Gastrocnemius medialis (tissue), 4 donors: Measurements from ENCODE around the gene PLA2G2D. TPM values are rescaled to one million over a fixed set of nuclear protein-coding genes. Genes with fewer than 3 reads are reported as not detected.

Experiments
- ATAC-seq, 2 donors: fragments of 150-250 bp; one replicate each; pipeline ENCODE4 v1.9.1; 2016
- DNase-seq, 2 donors: peaks; one replicate each; pipeline ENCODE4 v3.0.0-alpha.2; 2019
- H3K27ac ChIP-seq, 4 donors: fragments of 200-600 bp; sonication (generic); 1 replicate in 1 of 4; 2 replicates in 3 of 4; pipeline ENCODE4 v1.5.1; 2016 to 2018; ENCODE audit warnings: mild to moderate bottlenecking in 2 of 4, moderate library complexity in 1 of 4
- H3K27me3 ChIP-seq, 3 donors: fragments of 200-600 bp; sonication (generic) in 2 of 3; 1 replicate in 1 of 3; 2 replicates in 2 of 3; pipeline versions ENCODE4 v1.5.1 to v1.6.0; 2016 to 2019; ENCODE audit warnings: mild to moderate bottlenecking in 1 of 3, moderate library complexity in 1 of 3
- H3K36me3 ChIP-seq, 2 donors: fragments of 200-600 bp; sonication (generic) in 1 of 2; one replicate each; pipeline ENCODE4 v1.5.1; 2017 to 2018
- H3K4me1 ChIP-seq, 2 donors: fragments of 200-600 bp; sonication (generic) in 1 of 2; one replicate each; pipeline ENCODE4 v1.5.1; 2016 to 2017; ENCODE audit warnings: mild to moderate bottlenecking in 2 of 2
- H3K4me3 ChIP-seq, 4 donors: fragments of 200-600 bp; sonication (generic) in 3 of 4; 1 replicate in 1 of 4; 2 replicates in 3 of 4; pipeline ENCODE4 v1.5.1; 2016 to 2019; ENCODE audit warnings: mild to moderate bottlenecking in 2 of 4
- H3K9me3 ChIP-seq, 3 donors: fragments of 200-600 bp; sonication (generic) in 2 of 3; 1 replicate in 1 of 3; 2 replicates in 2 of 3; pipeline ENCODE4 v1.5.1; 2016 to 2019
- CTCF ChIP-seq, 5 experiments: fragments of 450-650 bp in 3 of 5; fragments of 200-600 bp in 2 of 5; sonication (generic) in 2 of 5; IDR thresholded peaks in 4 of 5; conservative IDR thresholded peaks in 1 of 5; 1 replicate in 4 of 5; 2 replicates in 1 of 5; pipeline ENCODE4 v1.5.1; 2016 to 2019; ENCODE audit warnings: antibody characterized with exemption in 5 of 5, mild to moderate bottlenecking in 3 of 5, moderate library complexity in 3 of 5
- POLR2A ChIP-seq, 2 donors: fragments of 450-650 bp; IDR thresholded peaks; one replicate each; pipeline ENCODE4 v1.6.1; 2017; ENCODE audit warnings: antibody characterized with exemption in 2 of 2, mild to moderate bottlenecking in 2 of 2, moderate library complexity in 2 of 2
- in situ Hi-C, 4 donors: fragments of 200-750 bp; cut with MboI; loops; one replicate each; pipeline versions ENCODE4 v1.15.0 to v1.8.0; 2017; ENCODE audit warnings: low sequenced_read_pairs in 4 of 4
- intact Hi-C: fragments of 100-400 bp; cut with DNase I; formaldehyde crosslinking; loops from one replicate; pipeline ENCODE4 v1.15.1; 2023; ENCODE audit warnings: low total_unique reads
- total RNA-seq, 4 donors: library from RNA; depleted of rRNA; stranded (reverse); fragments of >200 nt; gene quantifications; one replicate each; pipeline versions ENCODE4 v1.1.0 to v1.2.3, GENCODE V29; 2016

The PLA2G2D gene
- total RNA-seq, 4 donors from 2014 or later, result not detected

- in situ Hi-C loops, result no loop called here
- intact Hi-C loops, result no loop called here
- ATAC-seq, result no peak
- peaks cover 10 to 12% of the 10 kb centered on the region in 2 donors for H3K4me1 ChIP-seq
- peaks cover 0 to 12% (median 9%) of the 10 kb centered on the region in 3 donors for H3K27me3 ChIP-seq
- no peak for TF ChIP-seq CTCF (IDR thresholded peaks at IDR 0.05 in 4 of 5, conservative IDR thresholded peaks at IDR 0.05 in 1 of 5)
- no peak for TF ChIP-seq POLR2A (IDR thresholded peaks at IDR 0.05)
- no peaks in the 10 kb centered on the region for H3K36me3 ChIP-seq
- H3K9me3 ChIP-seq, result no peaks in the 10 kb centered on the region
- no peak overlapping the region for H3K27ac ChIP-seq
- no peak overlapping the region for H3K4me3 ChIP-seq
- DNase-seq, result no peak
Observed at GRCh38 chr1:20073256-20073655, 46.1 kb downstream of the PLA2G2D start.

- H3K4me3 ChIP-seq, result no peak overlapping the region
- peaks cover 0 to 7% (median 7%) of the 10 kb centered on the region in 3 donors for H3K27me3 ChIP-seq
- in situ Hi-C loops (no loop called here), intact Hi-C loops (no loop called here)
- no peaks in the 10 kb centered on the region for H3K36me3 ChIP-seq
- TF ChIP-seq CTCF (IDR thresholded peaks at IDR 0.05 in 4 of 5, conservative IDR thresholded peaks at IDR 0.05 in 1 of 5) (no peak), POLR2A (IDR thresholded peaks at IDR 0.05) (no peak)
- ATAC-seq (no peak), DNase-seq (no peak)
- H3K9me3 ChIP-seq, result no peaks in the 10 kb centered on the region
- peaks cover 10 to 12% of the 10 kb centered on the region in 2 donors for H3K4me1 ChIP-seq
- no peak overlapping the region for H3K27ac ChIP-seq
Observed at GRCh38 chr1:20072771-20073170, 46.6 kb downstream of the PLA2G2D start.

- in situ Hi-C loops (no loop called here), intact Hi-C loops (no loop called here)
- H3K27me3 ChIP-seq, result peaks cover 0 to 3% (median 0%) of the 10 kb centered on the region in 3 donors
- ATAC-seq (no peak), DNase-seq (no peak)
- H3K9me3 ChIP-seq, result no peaks in the 10 kb centered on the region
- H3K36me3 ChIP-seq, result no peaks in the 10 kb centered on the region
- TF ChIP-seq CTCF (IDR thresholded peaks at IDR 0.05 in 4 of 5, conservative IDR thresholded peaks at IDR 0.05 in 1 of 5) (no peak), POLR2A (IDR thresholded peaks at IDR 0.05) (no peak)
- no peak overlapping the region for H3K4me3 ChIP-seq
- H3K4me1 ChIP-seq, result peaks cover 10 to 12% of the 10 kb centered on the region in 2 donors
- H3K27ac ChIP-seq, result no peak overlapping the region
Observed at GRCh38 chr1:20071416-20071815, 47.9 kb downstream of the PLA2G2D start.

GRCh38 chr1:20070357-20070756 lies 49.0 kb downstream of the PLA2G2D start:
- Histone ChIP-seq H3K4me1 (peaks cover 10 to 12% of the 10 kb centered on the region in 2 donors), H3K27ac (no peak overlapping the region), H3K4me3 (no peak overlapping the region), H3K36me3 (no peaks in the 10 kb centered on the region), H3K9me3 (no peaks in the 10 kb centered on the region), H3K27me3 (no peaks in the 10 kb centered on the region)
- intact Hi-C loops (no loop called here), in situ Hi-C loops (no loop called here)
- TF ChIP-seq CTCF (IDR thresholded peaks at IDR 0.05 in 4 of 5, conservative IDR thresholded peaks at IDR 0.05 in 1 of 5) (no peak), POLR2A (IDR thresholded peaks at IDR 0.05) (no peak)
- ATAC-seq (no peak), DNase-seq (no peak)

GRCh38 chr1:20069874-20070273 lies 49.5 kb downstream of the PLA2G2D start, which contains the start of gene PLA2G5:
PLA2G5 (plus strand) TSS chr1:20070194; CDS start chr1:20084831, 14,637 bp downstream.
- intact Hi-C loops (no loop called here), in situ Hi-C loops (no loop called here)
- ATAC-seq (peak; percentile 56 to 87), DNase-seq (peak; percentile 18 to 57)
- Histone ChIP-seq H3K27ac (no peak within 1 kb of the TSS), H3K27me3 (no peaks in the 10 kb centered on the region), H3K4me3 (no peak within 1 kb of the TSS), H3K36me3 (no peaks in the 10 kb centered on the region), H3K4me1 (peaks cover 10 to 12% of the 10 kb centered on the region in 2 donors), H3K9me3 (no peaks in the 10 kb centered on the region)
- TF ChIP-seq CTCF (IDR thresholded peaks at IDR 0.05 in 4 of 5, conservative IDR thresholded peaks at IDR 0.05 in 1 of 5) (no peak), POLR2A (IDR thresholded peaks at IDR 0.05) (no peak)
